CD8-positive, alpha-beta memory T cell (primary cell): ENCODE measurements around the gene GGTLC1. TPM values are rescaled to one million over a fixed set of nuclear protein-coding genes. Genes with fewer than 3 reads are reported as not detected.

Experiments
- CTCF ChIA-PET: fragments of 350-600 bp; sonication (Branson Sonifier 250); formaldehyde crosslinking; loops from one replicate; lab custom pipeline; 2021; ENCODE audit warnings: antibody characterized with exemption; lab: Charles Lee
- POLR2A ChIA-PET: fragments of 350-600 bp; sonication (Branson Sonifier 250); formaldehyde crosslinking; loops from one replicate; lab custom pipeline; 2021; ENCODE audit warnings: antibody characterized with exemption; lab: Charles Lee
- DNase-seq, 5 donors: peaks; one replicate each; pipeline versions ENCODE4 v3.0.0 to v3.0.0-alpha.2; 2020 to 2022; ENCODE audit warnings: mixed read lengths in 1 of 5
- H3K27ac ChIP-seq: one replicate; pipeline ENCODE4 v1.7.0; 2013; ENCODE audit warnings: low read depth, mild to moderate bottlenecking, low read length, moderate library complexity
- H3K27me3 ChIP-seq: 2 replicates; pipeline ENCODE4 v1.7.0; 2013; ENCODE audit warnings: low read length, mild to moderate bottlenecking; ENCODE audit not compliant: insufficient read depth, poor library complexity, severe bottlenecking
- H3K36me3 ChIP-seq: 2 replicates; pipeline ENCODE4 v1.7.0; 2013; ENCODE audit warnings: mild to moderate bottlenecking, low read length, moderate library complexity; ENCODE audit not compliant: insufficient read depth
- H3K4me1 ChIP-seq: 2 replicates; pipeline ENCODE4 v1.7.0; 2013; ENCODE audit warnings: mild to moderate bottlenecking, low read length, moderate library complexity; ENCODE audit not compliant: insufficient read depth
- H3K4me3 ChIP-seq: 2 replicates; pipeline ENCODE4 v1.7.0; 2013; ENCODE audit warnings: mild to moderate bottlenecking, low read length
- H3K9me3 ChIP-seq: 2 replicates; pipeline ENCODE4 v1.7.0; 2013; ENCODE audit warnings: mild to moderate bottlenecking, low read length
- H3K27ac Mint-ChIP-seq, 8 donors: one replicate each; pipeline ENCODE4 v1.8.0; 2020 to 2021; ENCODE audit warnings: mixed read lengths in 8 of 8, mild to moderate bottlenecking in 6 of 8, inconsistent platforms in 3 of 8, moderate library complexity in 3 of 8
- H3K27me3 Mint-ChIP-seq, 2 donors: one replicate each; pipeline ENCODE4 v1.8.0; 2020 to 2021; ENCODE audit warnings: mixed read lengths in 2 of 2, mild to moderate bottlenecking in 1 of 2, moderate library complexity in 1 of 2
- H3K36me3 Mint-ChIP-seq, 3 donors: one replicate each; pipeline ENCODE4 v1.8.0; 2020 to 2021; ENCODE audit warnings: mixed read lengths in 3 of 3, inconsistent platforms in 1 of 3, mild to moderate bottlenecking in 1 of 3
- H3K4me1 Mint-ChIP-seq, 3 donors: one replicate each; pipeline ENCODE4 v1.8.0; 2020 to 2021; ENCODE audit warnings: mixed read lengths in 3 of 3, inconsistent platforms in 1 of 3, mild to moderate bottlenecking in 1 of 3
- H3K4me3 Mint-ChIP-seq, 7 donors: one replicate each; pipeline ENCODE4 v1.8.0; 2020 to 2021; ENCODE audit warnings: mixed read lengths in 7 of 7, mild to moderate bottlenecking in 6 of 7, moderate library complexity in 4 of 7, inconsistent platforms in 2 of 7
- H3K9me3 Mint-ChIP-seq, 5 donors: one replicate each; pipeline ENCODE4 v1.8.0; 2020 to 2022; ENCODE audit warnings: mixed read lengths in 5 of 5, mild to moderate bottlenecking in 3 of 5, moderate library complexity in 2 of 5, inconsistent platforms in 1 of 5
- polyA plus RNA-seq: library from polyadenylated mRNA; unstranded; fragments of 300-500 nt; fragmentation: Illumina TruSeq; gene quantifications from one replicate; pipeline ENCODE4 v1.2.3, GENCODE V29; 2021
- total RNA-seq, 2 experiments: library from RNA; stranded (reverse); gene quantifications; one replicate each; pipeline ENCODE4 v1.2.3, GENCODE V29; 2021

The GGTLC1 gene
- total RNA-seq = not detected
- not detected for polyA plus RNA-seq

- H3K4me3 ChIP-seq = no peak within 1 kb of the TSS
- H3K4me3 Mint-ChIP-seq = no peak within 1 kb of the TSS
- no peak within 1 kb of the TSS for H3K27ac Mint-ChIP-seq
- DNase-seq = no peak
- no peaks in the 10 kb centered on the region for H3K27me3 ChIP-seq
- POLR2A ChIA-PET = no interaction called here
- H3K9me3 Mint-ChIP-seq = no peaks in the 10 kb centered on the region
- H3K4me1 ChIP-seq = no peaks in the 10 kb centered on the region
- no peak within 1 kb of the TSS for H3K27ac ChIP-seq
- no peaks in the 10 kb centered on the region for H3K9me3 ChIP-seq
- no peaks in the 10 kb centered on the region for H3K27me3 Mint-ChIP-seq
- H3K36me3 Mint-ChIP-seq = no peaks in the 10 kb centered on the region
- no peaks in the 10 kb centered on the region for H3K36me3 ChIP-seq
- CTCF ChIA-PET = no interaction called here
- H3K4me1 Mint-ChIP-seq = no peaks in the 10 kb centered on the region
Observed at GRCh38 chr20:23988561-23988960, at the start of gene GGTLC1. GGTLC1 (minus strand) TSS chr20:23988779; CDS start chr20:23986611, 2,168 bp downstream.

GRCh38 chr20:24034820-24035219, 46.2 kb upstream of the GGTLC1 start:
- H3K36me3 Mint-ChIP-seq = peaks cover 0 to 22% (median 0%) of the 10 kb centered on the region in 3 donors
- H3K27me3 ChIP-seq = no peaks in the 10 kb centered on the region
- peak overlapping the region in 1 of 8 donors; percentile 70 for H3K27ac Mint-ChIP-seq
- H3K27me3 Mint-ChIP-seq = no peaks in the 10 kb centered on the region
- ChIA-PET CTCF (no interaction called here), POLR2A (no interaction called here)
- H3K27ac ChIP-seq = no peak overlapping the region
- no peak for DNase-seq
- no peaks in the 10 kb centered on the region for H3K9me3 ChIP-seq
- H3K36me3 ChIP-seq = no peaks in the 10 kb centered on the region
- H3K4me1 ChIP-seq = peaks cover 24% of the 10 kb centered on the region
- H3K9me3 Mint-ChIP-seq = no peaks in the 10 kb centered on the region
- H3K4me3 ChIP-seq = no peak overlapping the region
- H3K4me1 Mint-ChIP-seq = peaks cover 31 to 52% (median 35%) of the 10 kb centered on the region in 3 donors
- no peak overlapping the region for H3K4me3 Mint-ChIP-seq

GRCh38 chr20:24033565-24033964, 45.0 kb upstream of the GGTLC1 start:
- ChIA-PET CTCF (no interaction called here), POLR2A (no interaction called here)
- DNase-seq = no peak
- Mint-ChIP-seq H3K9me3 (no peaks in the 10 kb centered on the region), H3K4me3 (peak overlapping the region in 2 of 7 donors; percentile 7 to 58), H3K4me1 (peaks cover 36 to 52% (median 37%) of the 10 kb centered on the region in 3 donors), H3K36me3 (peaks cover 0 to 30% (median 2%) of the 10 kb centered on the region in 3 donors), H3K27me3 (no peaks in the 10 kb centered on the region), H3K27ac (peak overlapping the region; percentile 11 to 77 (median 63))
- H3K27ac ChIP-seq = no peak overlapping the region
- no peak overlapping the region for H3K4me3 ChIP-seq
- H3K9me3 ChIP-seq = no peaks in the 10 kb centered on the region
- no peaks in the 10 kb centered on the region for H3K27me3 ChIP-seq
- peaks cover 24% of the 10 kb centered on the region for H3K4me1 ChIP-seq
- H3K36me3 ChIP-seq = no peaks in the 10 kb centered on the region

- H3K36me3 Mint-ChIP-seq = peaks cover 0 to 27% (median 2%) of the 10 kb centered on the region in 3 donors
- H3K4me1 ChIP-seq = peaks cover 25% of the 10 kb centered on the region
- DNase-seq = peak in 1 of 5 donors; percentile 12
- H3K4me3 Mint-ChIP-seq = peak overlapping the region in 5 of 7 donors; percentile 7 to 58 (median 20)
- H3K27ac ChIP-seq = no peak overlapping the region
- ChIA-PET POLR2A (no interaction called here), CTCF (no interaction called here)
- no peaks in the 10 kb centered on the region for H3K27me3 ChIP-seq
- H3K27me3 Mint-ChIP-seq = no peaks in the 10 kb centered on the region
- no peaks in the 10 kb centered on the region for H3K9me3 Mint-ChIP-seq
- peak overlapping the region; percentile 11 to 77 (median 63) for H3K27ac Mint-ChIP-seq
- no peaks in the 10 kb centered on the region for H3K9me3 ChIP-seq
- H3K36me3 ChIP-seq = no peaks in the 10 kb centered on the region
- H3K4me3 ChIP-seq = no peak overlapping the region
- H3K4me1 Mint-ChIP-seq = peaks cover 32 to 50% (median 34%) of the 10 kb centered on the region in 3 donors
Observed at GRCh38 chr20:24033151-24033550, 44.6 kb upstream of the GGTLC1 start.

- Mint-ChIP-seq H3K4me3 (peak overlapping the region in 5 of 7 donors; percentile 0 to 20 (median 7)), H3K4me1 (peaks cover 35 to 50% (median 37%) of the 10 kb centered on the region in 3 donors), H3K27me3 (no peaks in the 10 kb centered on the region), H3K9me3 (no peaks in the 10 kb centered on the region), H3K27ac (peak overlapping the region; percentile 11 to 77 (median 63)), H3K36me3 (peaks cover 0 to 24% (median 2%) of the 10 kb centered on the region in 3 donors)
- peaks cover 32% of the 10 kb centered on the region for H3K4me1 ChIP-seq
- no peaks in the 10 kb centered on the region for H3K27me3 ChIP-seq
- ChIA-PET POLR2A (no interaction called here), CTCF (interaction anchor here (0.8 to 1.4 kb wide), 2 partner anchors 13 to 70 kb away, joined by 3 read pairs; no protein-coding TSS in a partner anchor)
- DNase-seq = no peak
- H3K4me3 ChIP-seq = no peak overlapping the region
- H3K27ac ChIP-seq = no peak overlapping the region
- H3K36me3 ChIP-seq = no peaks in the 10 kb centered on the region
- H3K9me3 ChIP-seq = no peaks in the 10 kb centered on the region
Observed at GRCh38 chr20:24032400-24032898, 43.9 kb upstream of the GGTLC1 start.

GRCh38 chr20:24027229-24027628, 38.6 kb upstream of the GGTLC1 start:
- H3K4me1 ChIP-seq = peaks cover 36% of the 10 kb centered on the region
- peak overlapping the region; percentile 94 to 99 (median 96) for H3K27ac Mint-ChIP-seq
- no peaks in the 10 kb centered on the region for H3K27me3 Mint-ChIP-seq
- peak; percentile 61 to 86 (median 83) for DNase-seq
- H3K4me3 Mint-ChIP-seq = peak overlapping the region; percentile 7 to 84 (median 66)
- no peaks in the 10 kb centered on the region for H3K9me3 Mint-ChIP-seq
- H3K27me3 ChIP-seq = no peaks in the 10 kb centered on the region
- peak overlapping the region; percentile 28 for H3K4me3 ChIP-seq
- POLR2A ChIA-PET = interaction anchor here (0.6 to 1.5 kb wide), 3 partner anchors 18 to 670 kb away, joined by 3 to 5 read pairs (median 3); no protein-coding TSS in a partner anchor
- H3K9me3 ChIP-seq = no peaks in the 10 kb centered on the region
- H3K36me3 ChIP-seq = no peaks in the 10 kb centered on the region
- H3K36me3 Mint-ChIP-seq = peaks cover 0 to 40% (median 2%) of the 10 kb centered on the region in 3 donors
- H3K27ac ChIP-seq = peak overlapping the region; percentile 64
- CTCF ChIA-PET = interaction anchor here (1.0 to 1.7 kb wide), 4 partner anchors 11 to 31 kb away, joined by 3 to 4 read pairs (median 3); no protein-coding TSS in a partner anchor
- peaks cover 40 to 51% (median 44%) of the 10 kb centered on the region in 3 donors for H3K4me1 Mint-ChIP-seq

GRCh38 chr20:24022621-24023180, 34.1 kb upstream of the GGTLC1 start:
- Histone ChIP-seq H3K27ac (no peak overlapping the region), H3K36me3 (no peaks in the 10 kb centered on the region), H3K4me3 (no peak overlapping the region), H3K9me3 (no peaks in the 10 kb centered on the region), H3K27me3 (no peaks in the 10 kb centered on the region), H3K4me1 (peaks cover 23% of the 10 kb centered on the region)
- Mint-ChIP-seq H3K4me3 (no peak overlapping the region), H3K27ac (peak overlapping the region in 3 of 8 donors; percentile 7 to 72 (median 38)), H3K27me3 (peaks cover 6 to 11% of the 10 kb centered on the region in 2 donors), H3K36me3 (peaks cover 0 to 19% (median 0%) of the 10 kb centered on the region in 3 donors), H3K9me3 (no peaks in the 10 kb centered on the region), H3K4me1 (peaks cover 24 to 27% (median 27%) of the 10 kb centered on the region in 3 donors)
- DNase-seq = no peak
- POLR2A ChIA-PET = no interaction called here
- CTCF ChIA-PET = interaction anchor here (1.6 kb wide), 1 partner anchor 43 kb away, joined by 3 read pairs; no protein-coding TSS in a partner anchor

- Mint-ChIP-seq H3K9me3 (no peaks in the 10 kb centered on the region), H3K4me1 (no peaks in the 10 kb centered on the region), H3K4me3 (no peak overlapping the region), H3K27me3 (peaks cover 11 to 30% of the 10 kb centered on the region in 2 donors), H3K27ac (peak overlapping the region in 1 of 8 donors; percentile 24), H3K36me3 (peaks cover 0 to 6% (median 0%) of the 10 kb centered on the region in 3 donors)
- H3K36me3 ChIP-seq = no peaks in the 10 kb centered on the region
- DNase-seq = no peak
- no peaks in the 10 kb centered on the region for H3K4me1 ChIP-seq
- no peak overlapping the region for H3K27ac ChIP-seq
- H3K27me3 ChIP-seq = no peaks in the 10 kb centered on the region
- POLR2A ChIA-PET = no interaction called here
- no peaks in the 10 kb centered on the region for H3K9me3 ChIP-seq
- CTCF ChIA-PET = no interaction called here
- no peak overlapping the region for H3K4me3 ChIP-seq
Observed at GRCh38 chr20:24018796-24019195, 30.2 kb upstream of the GGTLC1 start.
